HepG2 (cell line): ENCODE results near the gene SAMD14. TPM values are rescaled to one million over a fixed set of nuclear protein-coding genes. Genes with fewer than 3 reads are reported as not detected.

ENCODE experiments used
- AGO1 ChIP-seq: fragments of 200-400 bp; formaldehyde crosslinking; IDR thresholded peaks from 2 replicates; pipeline ENCODE4 v1.6.1; 2017; ENCODE audit warnings: mild to moderate bottlenecking, low read depth, low read length, moderate library complexity; ENCODE audit not compliant: poor library complexity, severe bottlenecking
- ELF1 ChIP-seq: sonication (generic); formaldehyde crosslinking; IDR thresholded peaks from 2 replicates; pipeline ENCODE4 v1.4.0; 2020; ENCODE audit warnings: missing genetic modification reagents
- MXI1 ChIP-seq: IDR thresholded peaks from 3 replicates; pipeline ENCODE4 v1.6.1; 2012; ENCODE audit warnings: low read depth, low read length, inconsistent platforms, borderline replicate concordance
- NFIB ChIP-seq: sonication (generic); formaldehyde crosslinking; IDR thresholded peaks from 2 replicates; pipeline ENCODE4 v1.9.0; 2021; ENCODE audit warnings: missing genetic modification reagents, mild to moderate bottlenecking, borderline replicate concordance
- SRY ChIP-seq: sonication (generic); formaldehyde crosslinking; IDR thresholded peaks from 2 replicates; pipeline ENCODE4 v1.8.0; 2022; ENCODE audit warnings: mild to moderate bottlenecking, missing genetic modification reagents
- SSRP1 ChIP-seq: IDR thresholded peaks from 2 replicates; pipeline ENCODE4 v1.6.1; 2016; ENCODE audit warnings: control low read depth
- YEATS4 ChIP-seq: sonication (generic); formaldehyde crosslinking; IDR thresholded peaks from 2 replicates; pipeline ENCODE4 v1.4.0; 2020; ENCODE audit warnings: missing genetic modification reagents, borderline replicate concordance
- ZMYM2 ChIP-seq: sonication (generic); formaldehyde crosslinking; IDR thresholded peaks from 2 replicates; pipeline ENCODE4 v1.8.0; 2022; ENCODE audit warnings: mild to moderate bottlenecking, missing genetic modification reagents
- ZNF281 ChIP-seq: sonication (generic); formaldehyde crosslinking; IDR thresholded peaks from 2 replicates; pipeline ENCODE4 v1.4.0; 2020; ENCODE audit warnings: missing genetic modification reagents, borderline replicate concordance
- ZNF317 ChIP-seq: sonication (generic); formaldehyde crosslinking; IDR thresholded peaks from 2 replicates; pipeline ENCODE4 v1.5.0; 2020; ENCODE audit warnings: mild to moderate bottlenecking, missing genetic modification reagents
- ZNF33A ChIP-seq: sonication (generic); formaldehyde crosslinking; IDR thresholded peaks from 2 replicates; pipeline ENCODE4 v1.5.1; 2020; ENCODE audit warnings: missing genetic modification reagents, mild to moderate bottlenecking, moderate library complexity, borderline replicate concordance
- polyA plus RNA-seq, 8 experiments: library from polyadenylated mRNA; depleted of rRNA in 3 of 8; stranded (reverse) in 7 of 8; unstranded in 1 of 8; fragments of >200 nt; fragmentation: Illumina TruSeq in 4 of 8; extraction: Trizol in 4 of 8; gene quantifications; 2 replicates each; pipeline versions ENCODE4 v1.2.1 to v1.2.3, GENCODE V29; 2011 to 2016; ENCODE audit warnings: low read depth in 4 of 8, missing spikeins in 1 of 8, mixed read lengths in 1 of 8; ENCODE audit not compliant: insufficient read depth in 1 of 8
- total RNA-seq, 5 experiments: library from RNA; depleted of rRNA; stranded (reverse); fragments of >200 nt; fragmentation: Illumina TruSeq; extraction: Trizol; gene quantifications; 2 replicates each; pipeline ENCODE4 v1.2.3, GENCODE V29; 2016; ENCODE audit warnings: low read depth in 1 of 5
- TF ChIP-seq, protein P1 (sequence below): IDR thresholded peaks from 2 replicates; pipeline ENCODE4 v1.4.0; 2020; ENCODE audit warnings: mild to moderate bottlenecking, missing genetic modification reagents
- TF ChIP-seq, protein P2 (sequence below): sonication (generic); formaldehyde crosslinking; IDR thresholded peaks from 2 replicates; pipeline ENCODE4 v1.4.0; 2020; ENCODE audit warnings: missing genetic modification reagents
- TF ChIP-seq, protein P3 (sequence below): sonication (generic); formaldehyde crosslinking; IDR thresholded peaks from 2 replicates; pipeline ENCODE4 v1.4.0; 2020; ENCODE audit warnings: mild to moderate bottlenecking, missing genetic modification reagents, borderline replicate concordance

Gene SAMD14
- total and polyA plus RNA-seq, 2 of the 13 experiments (the other 11 are each of a cell fraction or from before 2014, with no cell fraction given) = 0.07 to 0.22 TPM

DNA sequence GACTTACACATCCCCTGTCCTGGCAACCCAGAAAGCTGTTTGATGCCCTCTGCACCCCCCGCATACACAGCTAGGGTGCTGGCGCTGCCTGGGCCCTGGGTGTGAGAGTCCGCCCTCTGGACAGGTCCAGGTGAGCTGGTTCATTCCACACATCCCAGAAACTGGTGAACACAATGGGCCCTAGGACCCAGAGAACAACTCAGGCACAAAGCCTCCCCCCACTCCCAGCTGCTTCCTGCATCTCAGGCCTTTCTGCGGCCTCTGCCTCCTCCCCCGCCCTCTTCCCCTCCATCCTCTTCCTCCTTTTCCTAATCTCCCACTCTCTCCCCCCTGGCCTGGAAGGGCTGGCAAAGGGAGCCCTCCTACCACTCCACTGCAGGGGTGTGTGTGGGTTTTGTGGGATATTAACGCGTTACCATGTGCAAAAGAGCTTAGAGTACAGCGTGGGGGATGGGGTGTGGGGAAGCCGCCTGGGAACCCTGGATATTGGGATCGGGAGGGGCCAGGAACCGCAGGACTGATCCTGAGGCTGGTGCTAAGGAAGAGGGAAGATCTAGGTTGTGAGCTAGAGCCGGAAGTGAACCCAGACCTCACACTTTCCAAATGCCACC lies 22.1 kb upstream of the SAMD14 start (continued):
- TF ChIP-seq, protein P1, sequence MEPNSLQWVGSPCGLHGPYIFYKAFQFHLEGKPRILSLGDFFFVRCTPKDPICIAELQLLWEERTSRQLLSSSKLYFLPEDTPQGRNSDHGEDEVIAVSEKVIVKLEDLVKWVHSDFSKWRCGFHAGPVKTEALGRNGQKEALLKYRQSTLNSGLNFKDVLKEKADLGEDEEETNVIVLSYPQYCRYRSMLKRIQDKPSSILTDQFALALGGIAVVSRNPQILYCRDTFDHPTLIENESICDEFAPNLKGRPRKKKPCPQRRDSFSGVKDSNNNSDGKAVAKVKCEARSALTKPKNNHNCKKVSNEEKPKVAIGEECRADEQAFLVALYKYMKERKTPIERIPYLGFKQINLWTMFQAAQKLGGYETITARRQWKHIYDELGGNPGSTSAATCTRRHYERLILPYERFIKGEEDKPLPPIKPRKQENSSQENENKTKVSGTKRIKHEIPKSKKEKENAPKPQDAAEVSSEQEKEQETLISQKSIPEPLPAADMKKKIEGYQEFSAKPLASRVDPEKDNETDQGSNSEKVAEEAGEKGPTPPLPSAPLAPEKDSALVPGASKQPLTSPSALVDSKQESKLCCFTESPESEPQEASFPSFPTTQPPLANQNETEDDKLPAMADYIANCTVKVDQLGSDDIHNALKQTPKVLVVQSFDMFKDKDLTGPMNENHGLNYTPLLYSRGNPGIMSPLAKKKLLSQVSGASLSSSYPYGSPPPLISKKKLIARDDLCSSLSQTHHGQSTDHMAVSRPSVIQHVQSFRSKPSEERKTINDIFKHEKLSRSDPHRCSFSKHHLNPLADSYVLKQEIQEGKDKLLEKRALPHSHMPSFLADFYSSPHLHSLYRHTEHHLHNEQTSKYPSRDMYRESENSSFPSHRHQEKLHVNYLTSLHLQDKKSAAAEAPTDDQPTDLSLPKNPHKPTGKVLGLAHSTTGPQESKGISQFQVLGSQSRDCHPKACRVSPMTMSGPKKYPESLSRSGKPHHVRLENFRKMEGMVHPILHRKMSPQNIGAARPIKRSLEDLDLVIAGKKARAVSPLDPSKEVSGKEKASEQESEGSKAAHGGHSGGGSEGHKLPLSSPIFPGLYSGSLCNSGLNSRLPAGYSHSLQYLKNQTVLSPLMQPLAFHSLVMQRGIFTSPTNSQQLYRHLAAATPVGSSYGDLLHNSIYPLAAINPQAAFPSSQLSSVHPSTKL (CRISPR knock-in tag) = peak; percentile 49; the same call in 1 of the 2 replicates
- TF ChIP-seq ZNF33A (no peak), SSRP1 (CRISPR knock-in tag) (no peak), AGO1 (no peak), MXI1 (peak; percentile 39; the same call in 1 of the 3 replicates), ZNF281 (CRISPR knock-in tag) (peak; percentile 96), ZNF317 (peak; percentile 57; the same call in 1 of the 2 replicates), ELF1 (CRISPR knock-in tag) (peak; percentile 84), ZMYM2 (CRISPR knock-in tag) (no peak), NFIB (CRISPR knock-in tag) (no peak), SRY (CRISPR knock-in tag) (no peak), YEATS4 (no peak)
- TF ChIP-seq, protein P2, sequence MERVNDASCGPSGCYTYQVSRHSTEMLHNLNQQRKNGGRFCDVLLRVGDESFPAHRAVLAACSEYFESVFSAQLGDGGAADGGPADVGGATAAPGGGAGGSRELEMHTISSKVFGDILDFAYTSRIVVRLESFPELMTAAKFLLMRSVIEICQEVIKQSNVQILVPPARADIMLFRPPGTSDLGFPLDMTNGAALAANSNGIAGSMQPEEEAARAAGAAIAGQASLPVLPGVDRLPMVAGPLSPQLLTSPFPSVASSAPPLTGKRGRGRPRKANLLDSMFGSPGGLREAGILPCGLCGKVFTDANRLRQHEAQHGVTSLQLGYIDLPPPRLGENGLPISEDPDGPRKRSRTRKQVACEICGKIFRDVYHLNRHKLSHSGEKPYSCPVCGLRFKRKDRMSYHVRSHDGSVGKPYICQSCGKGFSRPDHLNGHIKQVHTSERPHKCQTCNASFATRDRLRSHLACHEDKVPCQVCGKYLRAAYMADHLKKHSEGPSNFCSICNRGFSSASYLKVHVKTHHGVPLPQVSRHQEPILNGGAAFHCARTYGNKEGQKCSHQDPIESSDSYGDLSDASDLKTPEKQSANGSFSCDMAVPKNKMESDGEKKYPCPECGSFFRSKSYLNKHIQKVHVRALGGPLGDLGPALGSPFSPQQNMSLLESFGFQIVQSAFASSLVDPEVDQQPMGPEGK = peak; percentile 91
- TF ChIP-seq, protein P3, sequence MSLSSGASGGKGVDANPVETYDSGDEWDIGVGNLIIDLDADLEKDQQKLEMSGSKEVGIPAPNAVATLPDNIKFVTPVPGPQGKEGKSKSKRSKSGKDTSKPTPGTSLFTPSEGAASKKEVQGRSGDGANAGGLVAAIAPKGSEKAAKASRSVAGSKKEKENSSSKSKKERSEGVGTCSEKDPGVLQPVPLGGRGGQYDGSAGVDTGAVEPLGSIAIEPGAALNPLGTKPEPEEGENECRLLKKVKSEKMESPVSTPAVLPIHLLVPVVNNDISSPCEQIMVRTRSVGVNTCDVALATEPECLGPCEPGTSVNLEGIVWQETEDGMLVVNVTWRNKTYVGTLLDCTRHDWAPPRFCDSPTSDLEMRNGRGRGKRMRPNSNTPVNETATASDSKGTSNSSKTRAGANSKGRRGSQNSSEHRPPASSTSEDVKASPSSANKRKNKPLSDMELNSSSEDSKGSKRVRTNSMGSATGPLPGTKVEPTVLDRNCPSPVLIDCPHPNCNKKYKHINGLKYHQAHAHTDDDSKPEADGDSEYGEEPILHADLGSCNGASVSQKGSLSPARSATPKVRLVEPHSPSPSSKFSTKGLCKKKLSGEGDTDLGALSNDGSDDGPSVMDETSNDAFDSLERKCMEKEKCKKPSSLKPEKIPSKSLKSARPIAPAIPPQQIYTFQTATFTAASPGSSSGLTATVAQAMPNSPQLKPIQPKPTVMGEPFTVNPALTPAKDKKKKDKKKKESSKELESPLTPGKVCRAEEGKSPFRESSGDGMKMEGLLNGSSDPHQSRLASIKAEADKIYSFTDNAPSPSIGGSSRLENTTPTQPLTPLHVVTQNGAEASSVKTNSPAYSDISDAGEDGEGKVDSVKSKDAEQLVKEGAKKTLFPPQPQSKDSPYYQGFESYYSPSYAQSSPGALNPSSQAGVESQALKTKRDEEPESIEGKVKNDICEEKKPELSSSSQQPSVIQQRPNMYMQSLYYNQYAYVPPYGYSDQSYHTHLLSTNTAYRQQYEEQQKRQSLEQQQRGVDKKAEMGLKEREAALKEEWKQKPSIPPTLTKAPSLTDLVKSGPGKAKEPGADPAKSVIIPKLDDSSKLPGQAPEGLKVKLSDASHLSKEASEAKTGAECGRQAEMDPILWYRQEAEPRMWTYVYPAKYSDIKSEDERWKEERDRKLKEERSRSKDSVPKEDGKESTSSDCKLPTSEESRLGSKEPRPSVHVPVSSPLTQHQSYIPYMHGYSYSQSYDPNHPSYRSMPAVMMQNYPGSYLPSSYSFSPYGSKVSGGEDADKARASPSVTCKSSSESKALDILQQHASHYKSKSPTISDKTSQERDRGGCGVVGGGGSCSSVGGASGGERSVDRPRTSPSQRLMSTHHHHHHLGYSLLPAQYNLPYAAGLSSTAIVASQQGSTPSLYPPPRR (CRISPR knock-in tag) = no peak
